H1 (cell line): ENCODE measurements around the gene PBX2.

Experiments used
- BACH1 ChIP-seq: IDR thresholded peaks from 2 replicates; pipeline ENCODE4 v1.6.1; 2012; ENCODE audit warnings: low read length, improper control_type of control experiment
- FOSL1 ChIP-seq: IDR thresholded peaks from 2 replicates; pipeline ENCODE4 v1.6.1; 2011; ENCODE audit warnings: mild to moderate bottlenecking, low read depth, low read length, moderate library complexity; ENCODE audit not compliant: insufficient read depth
- SP1 ChIP-seq: IDR thresholded peaks from 2 replicates; pipeline ENCODE4 v1.6.1; 2011; ENCODE audit warnings: low read depth, low read length
- TF ChIP-seq, protein P1 (sequence below), 3 experiments: IDR thresholded peaks; 1 replicate in 2 of 3; 2 replicates in 1 of 3; pipeline versions ENCODE4 v1.5.1 to v1.6.1; 2011; ENCODE audit warnings: low read length in 3 of 3, mild to moderate bottlenecking in 3 of 3, inconsistent platforms in 2 of 3, low read depth in 1 of 3, moderate library complexity in 1 of 3; ENCODE audit not compliant: insufficient read depth in 1 of 3; ENCODE audit errors: control extremely low read depth in 1 of 3

DNA sequence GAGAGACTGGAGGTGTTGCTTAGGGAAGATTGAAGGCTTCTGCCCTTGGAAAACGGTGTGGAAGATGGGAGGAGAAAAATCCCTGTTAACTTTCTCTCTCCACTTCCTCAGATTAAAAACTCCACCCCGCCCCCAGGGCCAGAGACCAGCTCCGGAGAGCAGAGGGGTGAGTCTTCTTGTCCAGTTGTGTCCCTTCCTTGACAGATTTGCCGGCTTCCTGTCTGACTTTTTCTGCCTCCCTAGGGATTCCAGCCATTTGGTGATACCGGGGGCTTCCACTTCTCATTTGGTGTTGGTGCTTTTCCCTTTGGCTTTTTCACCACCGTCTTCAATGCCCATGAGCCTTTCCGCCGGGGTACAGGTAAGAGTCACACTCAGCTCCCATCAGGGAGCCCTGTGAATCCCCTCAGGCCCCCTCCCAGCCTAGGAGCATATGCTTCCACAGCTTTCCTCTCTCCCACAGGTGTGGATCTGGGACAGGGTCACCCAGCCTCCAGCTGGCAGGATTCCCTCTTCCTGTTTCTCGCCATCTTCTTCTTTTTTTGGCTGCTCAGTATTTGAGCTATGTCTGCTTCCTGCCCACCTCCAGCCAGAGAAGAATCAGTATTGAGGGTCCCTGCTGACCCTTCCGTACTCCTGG is 10.1 kb downstream of the PBX2 start:
- TF ChIP-seq, protein P1, sequence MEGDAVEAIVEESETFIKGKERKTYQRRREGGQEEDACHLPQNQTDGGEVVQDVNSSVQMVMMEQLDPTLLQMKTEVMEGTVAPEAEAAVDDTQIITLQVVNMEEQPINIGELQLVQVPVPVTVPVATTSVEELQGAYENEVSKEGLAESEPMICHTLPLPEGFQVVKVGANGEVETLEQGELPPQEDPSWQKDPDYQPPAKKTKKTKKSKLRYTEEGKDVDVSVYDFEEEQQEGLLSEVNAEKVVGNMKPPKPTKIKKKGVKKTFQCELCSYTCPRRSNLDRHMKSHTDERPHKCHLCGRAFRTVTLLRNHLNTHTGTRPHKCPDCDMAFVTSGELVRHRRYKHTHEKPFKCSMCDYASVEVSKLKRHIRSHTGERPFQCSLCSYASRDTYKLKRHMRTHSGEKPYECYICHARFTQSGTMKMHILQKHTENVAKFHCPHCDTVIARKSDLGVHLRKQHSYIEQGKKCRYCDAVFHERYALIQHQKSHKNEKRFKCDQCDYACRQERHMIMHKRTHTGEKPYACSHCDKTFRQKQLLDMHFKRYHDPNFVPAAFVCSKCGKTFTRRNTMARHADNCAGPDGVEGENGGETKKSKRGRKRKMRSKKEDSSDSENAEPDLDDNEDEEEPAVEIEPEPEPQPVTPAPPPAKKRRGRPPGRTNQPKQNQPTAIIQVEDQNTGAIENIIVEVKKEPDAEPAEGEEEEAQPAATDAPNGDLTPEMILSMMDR (IDR thresholded peaks at IDR 0.05; ENCODE audit: control extremely low read depth in 1 of 3, insufficient read depth in 1 of 3, low read depth in 1 of 3, low read length in 3 of 3), result no peak
- TF ChIP-seq FOSL1, result no peak
- no peak for TF ChIP-seq SP1
- TF ChIP-seq BACH1, result no peak
